ENCODE results near the gene PODXL2. TPM values are rescaled to one million over a fixed set of nuclear protein-coding genes. Genes with fewer than 3 reads are reported as not detected.
A peak's percentile ranks its signal among the peaks of the same experiment; 100 is the strongest.

Gene PODXL2
- total and polyA plus RNA-seq, 2 donors (not counting 1 experiment from before 2014, with no cell fraction given) = 3.1 to 4.0 TPM

GRCh38 chr3:127598841-127599570 is 30.0 kb upstream of the PODXL2 start:
- H3K79me2 ChIP-seq (ENCODE audit: control insufficient read depth, insufficient read depth, low read length) = peaks cover 21% of the 10 kb centered on the region
- no peaks in the 10 kb centered on the region for H3K9me3 ChIP-seq (ENCODE audit: control extremely low read depth in 1 of 3, control insufficient read depth in 2 of 3, insufficient read depth in 1 of 3, low read length in 2 of 3)
- peak overlapping the region; percentile 36 to 65 (median 57) for H3K4me3 ChIP-seq (ENCODE audit: control extremely low read depth in 1 of 5, extremely low read depth in 1 of 5, insufficient read depth in 1 of 5, low read depth in 2 of 5, low read length in 4 of 5)
- peak overlapping the region; percentile 80 for H2AFZ ChIP-seq (ENCODE audit: insufficient read depth, low read depth, low read length, poor library complexity, severe bottlenecking)
- ChIA-PET POLR2A (interaction anchor here (0.6 to 1.5 kb wide), 4 partner anchors 12 to 525 kb away, joined by 3 to 6 read pairs (median 3); partner anchors contain the start of gene RUVBL1), CTCF (interaction anchor here (1.4 to 3.8 kb wide), 4 partner anchors 8 to 73 kb away, joined by 3 to 26 read pairs (median 6); partner anchors contain the start of gene TPRA1)
- H3K4me2 ChIP-seq (replicated peaks; ENCODE audit: low read depth, low read length, poor library complexity, severe bottlenecking) = peak overlapping the region; percentile 75
- H3K9me3 Mint-ChIP-seq (ENCODE audit: insufficient read depth) = no peaks in the 10 kb centered on the region
- no peaks in the 10 kb centered on the region for H3K27me3 ChIP-seq (replicated peaks in 1 of 4; ENCODE audit: control extremely low read depth in 1 of 4, control insufficient read depth in 3 of 4, insufficient read depth in 4 of 4, low read length in 3 of 4)
- H3K9ac ChIP-seq (ENCODE audit: low read length) = peak overlapping the region; percentile 68
- peak overlapping the region; percentile 75 to 87 for H3K27ac ChIP-seq (ENCODE audit: low read length in 2 of 2)
- no peaks in the 10 kb centered on the region for H3K27me3 Mint-ChIP-seq
- H3K4me1 Mint-ChIP-seq = peaks cover 24% of the 10 kb centered on the region
- peaks cover 10 to 16% of the 10 kb centered on the region in 2 donors for H3K4me1 ChIP-seq (ENCODE audit: control insufficient read depth in 2 of 2, insufficient read depth in 2 of 2, low read length in 2 of 2)
- H3K4me3 Mint-ChIP-seq = peak overlapping the region; percentile 82
- TF ChIP-seq CTCF (IDR thresholded peaks at IDR 0.05) = no peak
- no peak for TF ChIP-seq EZH2 (IDR thresholded peaks at IDR 0.05; ENCODE audit: borderline replicate concordance, insufficient read depth, low read depth, low read length, poor library complexity, severe bottlenecking)
- DNase-seq (no peak), ATAC-seq (ENCODE audit: low read depth) (no peak)
- peak overlapping the region; percentile 97 for H3K27ac Mint-ChIP-seq
- intact Hi-C loops (cut with micrococcal nuclease) = loop anchor here (1.0 to 10.0 kb wide), 10 partner anchors 9 to 2004 kb away; partner anchors contain the start of genes ABTB1, OSBPL11, PODXL2 and RUVBL1
- H4K20me1 ChIP-seq (ENCODE audit: control insufficient read depth, insufficient read depth, low read length, poor library complexity, severe bottlenecking) = no peaks in the 10 kb centered on the region
- H3K36me3 ChIP-seq (replicated peaks in 1 of 2; ENCODE audit: control extremely low read depth in 1 of 2, control insufficient read depth in 1 of 2, extremely low read depth in 1 of 2, insufficient read depth in 2 of 2, low read length in 1 of 2) = peaks cover 0 to 1% of the 10 kb centered on the region in 2 experiments
- WGBS (ENCODE audit: insufficient coverage) = 79% methylated on average over 7 of the region's 14 CpGs

Measured in B cell (primary cell).